Upper lobe of left lung (tissue), 4 donors: ENCODE results near the gene SHISAL2B.

Source experiments
- CTCF ChIP-seq, 6 experiments: fragments of 450-650 bp in 4 of 6; fragments of 200-600 bp in 2 of 6; sonication (generic) in 2 of 6; IDR thresholded peaks; one replicate each; pipeline ENCODE4 v1.5.1; 2016 to 2019; ENCODE audit warnings: antibody characterized with exemption in 6 of 6
- EP300 ChIP-seq, 4 donors: sonication (generic); formaldehyde crosslinking; IDR thresholded peaks; one replicate each; pipeline ENCODE4 v1.5.1; 2017; ENCODE audit warnings: antibody characterized with exemption in 4 of 4, control low read depth in 2 of 4
- POLR2AphosphoS5 ChIP-seq, 2 donors: sonication (generic); formaldehyde crosslinking; IDR thresholded peaks; one replicate each; pipeline ENCODE4 v1.5.1; 2017; ENCODE audit warnings: antibody characterized with exemption in 2 of 2

- TF ChIP-seq CTCF (IDR thresholded peaks at IDR 0.05) (no peak), EP300 (IDR thresholded peaks at IDR 0.05) (no peak), POLR2AphosphoS5 (IDR thresholded peaks at IDR 0.05) (no peak)
These were observed 34.7 kb upstream of the SHISAL2B start for GRCh38 chr5:64655596-64655995.
